LNCAP (cell line): Measurements from ENCODE around the gene NACAD.

Experiments
- TF ChIP-seq, protein P1 (sequence below): fragments of 450-650 bp; IDR thresholded peaks from 2 replicates; pipeline ENCODE4 v1.5.1; 2017; ENCODE audit warnings: mild to moderate bottlenecking

The NACAD gene

DNA sequence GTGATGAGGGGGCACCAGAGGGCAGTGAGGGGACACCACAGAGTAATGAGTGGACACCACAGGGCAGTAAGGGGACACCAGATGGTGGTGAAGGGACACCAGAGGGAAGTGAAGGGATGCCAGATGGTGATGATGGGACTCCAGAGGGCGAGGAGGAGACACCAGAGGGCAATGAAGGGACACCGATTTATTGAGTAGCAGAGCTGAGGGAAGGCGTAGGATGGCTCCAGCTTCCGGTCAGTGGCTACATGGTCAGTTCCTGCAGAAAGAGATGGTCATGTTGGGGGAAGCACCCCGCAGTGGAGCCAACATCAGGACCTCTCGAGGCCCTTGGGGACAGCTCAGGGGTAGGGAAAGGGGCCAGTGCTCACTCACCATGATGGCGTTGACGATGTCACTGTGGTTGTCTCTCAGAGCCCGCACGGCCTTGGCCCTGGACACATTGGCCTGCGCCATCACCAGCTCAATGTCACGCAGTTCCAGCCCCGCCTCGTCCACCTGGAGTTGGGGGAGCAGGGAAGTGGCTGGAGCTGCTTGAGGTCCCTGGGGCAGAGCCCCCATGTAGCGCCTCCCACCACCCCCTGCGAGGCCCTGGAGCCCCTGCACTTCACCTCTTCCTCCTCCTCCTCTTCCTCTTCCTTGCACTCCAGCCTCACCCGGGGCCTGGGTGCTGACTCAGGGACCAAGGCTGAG is 8.4 kb downstream of the NACAD start:
- TF ChIP-seq, protein P1, sequence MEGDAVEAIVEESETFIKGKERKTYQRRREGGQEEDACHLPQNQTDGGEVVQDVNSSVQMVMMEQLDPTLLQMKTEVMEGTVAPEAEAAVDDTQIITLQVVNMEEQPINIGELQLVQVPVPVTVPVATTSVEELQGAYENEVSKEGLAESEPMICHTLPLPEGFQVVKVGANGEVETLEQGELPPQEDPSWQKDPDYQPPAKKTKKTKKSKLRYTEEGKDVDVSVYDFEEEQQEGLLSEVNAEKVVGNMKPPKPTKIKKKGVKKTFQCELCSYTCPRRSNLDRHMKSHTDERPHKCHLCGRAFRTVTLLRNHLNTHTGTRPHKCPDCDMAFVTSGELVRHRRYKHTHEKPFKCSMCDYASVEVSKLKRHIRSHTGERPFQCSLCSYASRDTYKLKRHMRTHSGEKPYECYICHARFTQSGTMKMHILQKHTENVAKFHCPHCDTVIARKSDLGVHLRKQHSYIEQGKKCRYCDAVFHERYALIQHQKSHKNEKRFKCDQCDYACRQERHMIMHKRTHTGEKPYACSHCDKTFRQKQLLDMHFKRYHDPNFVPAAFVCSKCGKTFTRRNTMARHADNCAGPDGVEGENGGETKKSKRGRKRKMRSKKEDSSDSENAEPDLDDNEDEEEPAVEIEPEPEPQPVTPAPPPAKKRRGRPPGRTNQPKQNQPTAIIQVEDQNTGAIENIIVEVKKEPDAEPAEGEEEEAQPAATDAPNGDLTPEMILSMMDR, result no peak

DNA sequence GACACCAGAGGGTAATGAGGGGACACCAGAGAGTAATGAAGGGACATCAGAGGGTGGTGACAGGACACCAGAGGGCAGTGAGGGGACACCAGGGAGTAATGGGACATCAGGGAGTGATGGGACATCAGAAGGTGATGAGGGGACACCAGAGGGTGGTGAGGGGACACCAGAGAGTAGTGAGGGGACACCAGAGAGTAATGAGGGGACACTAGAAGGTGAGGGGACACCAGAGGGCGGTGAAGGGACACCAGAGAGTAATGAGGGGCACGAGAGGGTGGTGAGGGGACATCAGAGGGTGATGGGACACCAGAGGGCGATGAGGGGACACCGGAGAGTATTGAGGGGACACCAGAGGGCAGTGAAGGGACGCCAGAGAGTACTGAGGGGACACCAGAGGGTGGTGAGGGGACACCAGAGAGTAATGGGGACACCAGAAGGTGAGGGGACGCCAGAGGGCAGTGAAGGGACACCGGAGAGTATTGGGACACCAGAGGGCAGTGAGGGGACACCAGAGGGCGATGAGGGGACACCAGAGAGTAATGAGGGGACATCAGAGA is 10.6 kb downstream of the NACAD start:
- TF ChIP-seq, protein P1, result no peak

DNA sequence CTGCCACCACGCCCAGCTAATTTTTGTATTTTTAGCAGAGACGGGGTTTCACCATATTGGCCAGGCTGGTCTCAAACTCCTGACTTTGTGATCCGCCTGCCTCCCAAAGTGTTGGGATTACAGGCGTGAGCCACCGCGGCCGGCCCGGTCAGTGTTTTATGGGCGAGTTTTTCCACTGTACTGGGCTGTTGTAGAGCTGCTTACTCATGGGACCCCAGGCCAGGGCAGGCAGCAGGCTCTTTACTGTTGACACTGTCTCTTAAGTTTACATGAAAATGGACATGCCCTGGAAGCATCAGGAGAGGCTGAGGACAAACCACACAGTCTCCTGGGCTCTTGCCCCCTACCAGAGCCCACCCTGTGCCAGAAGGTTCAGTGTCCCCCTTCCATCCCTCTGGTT is 11.2 kb downstream of the NACAD start:
- TF ChIP-seq, protein P1, result no peak

DNA sequence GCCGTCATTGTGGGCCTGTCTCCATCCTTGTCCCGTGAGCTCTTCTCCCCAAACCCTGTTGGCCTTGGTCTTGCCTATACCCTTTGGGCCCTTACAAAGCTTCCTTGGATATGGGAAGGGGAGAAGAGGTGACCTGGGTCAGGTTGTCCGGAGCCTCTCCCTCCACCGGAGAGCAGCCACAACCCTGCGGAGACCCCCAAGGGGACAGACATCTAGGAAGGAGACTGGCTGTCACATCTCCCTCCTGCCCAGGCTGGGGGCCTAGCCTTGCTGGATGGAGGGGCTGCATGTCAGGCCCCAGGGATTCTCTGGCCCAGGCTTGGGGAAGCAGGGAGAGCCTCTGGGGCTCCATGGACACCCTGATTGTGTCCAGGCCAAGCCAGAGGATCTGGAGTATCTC is 11.8 kb downstream of the NACAD start:
- TF ChIP-seq, protein P1, result no peak

DNA sequence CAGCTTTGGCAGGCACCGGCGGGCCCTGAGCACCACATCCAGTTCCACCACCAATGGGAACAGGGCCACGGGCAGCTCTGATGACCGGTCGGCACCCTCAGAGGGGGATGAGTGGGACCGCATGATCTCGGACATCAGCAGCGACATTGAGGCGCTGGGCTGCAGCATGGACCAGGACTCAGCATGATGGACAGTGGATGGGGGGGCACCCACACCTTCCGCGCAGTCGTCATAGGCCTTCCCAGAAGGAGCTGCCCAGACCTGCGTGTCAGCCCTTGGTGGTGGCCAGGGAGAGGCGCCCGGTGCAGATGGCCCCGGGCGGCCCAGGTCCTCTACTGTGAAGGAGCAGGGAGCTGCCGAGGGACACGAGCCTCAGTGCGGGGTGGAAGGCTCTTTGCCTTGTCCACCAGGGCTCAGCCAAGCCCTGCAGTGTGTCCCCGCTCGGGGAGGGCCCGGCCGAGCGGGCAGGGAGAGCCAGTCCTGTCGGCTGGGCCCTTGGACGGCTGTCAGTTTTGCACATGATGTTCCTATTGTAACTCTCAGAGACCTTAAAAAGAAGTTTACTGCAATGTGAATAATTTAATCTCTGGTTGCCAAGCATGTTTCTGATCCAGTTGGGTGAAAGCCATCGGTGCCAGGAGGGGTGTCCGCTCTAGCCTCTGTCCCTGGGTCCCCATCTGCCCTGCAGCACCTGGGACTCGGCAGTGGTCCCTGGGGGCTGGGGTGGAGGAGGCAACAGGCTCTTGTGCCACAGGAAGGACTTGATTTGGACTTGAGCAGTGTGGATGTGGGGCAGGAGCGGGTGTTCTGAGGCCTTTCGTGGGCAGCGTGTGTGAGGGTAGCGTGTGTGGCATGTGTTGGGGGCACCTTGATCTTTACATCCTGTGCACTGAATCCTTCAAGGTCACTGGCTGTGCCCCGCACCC is 12.6 kb downstream of the NACAD start:
- TF ChIP-seq, protein P1, result no peak

DNA sequence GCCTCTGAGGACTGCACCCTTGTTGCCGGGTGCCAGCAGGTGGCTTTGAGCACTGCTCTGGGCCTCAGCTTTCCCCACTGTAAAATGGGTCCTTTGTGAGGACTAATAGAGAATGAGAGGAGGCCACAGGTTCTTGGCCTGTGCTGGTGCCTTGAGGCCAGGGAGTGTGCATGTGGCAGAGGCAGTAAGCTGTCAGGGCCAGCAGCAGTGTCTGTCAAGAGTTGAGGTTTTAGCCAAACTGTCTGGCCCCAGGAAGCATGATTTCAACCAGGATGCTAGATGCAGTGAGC is 13.5 kb downstream of the NACAD start:
- TF ChIP-seq, protein P1, result no peak

DNA sequence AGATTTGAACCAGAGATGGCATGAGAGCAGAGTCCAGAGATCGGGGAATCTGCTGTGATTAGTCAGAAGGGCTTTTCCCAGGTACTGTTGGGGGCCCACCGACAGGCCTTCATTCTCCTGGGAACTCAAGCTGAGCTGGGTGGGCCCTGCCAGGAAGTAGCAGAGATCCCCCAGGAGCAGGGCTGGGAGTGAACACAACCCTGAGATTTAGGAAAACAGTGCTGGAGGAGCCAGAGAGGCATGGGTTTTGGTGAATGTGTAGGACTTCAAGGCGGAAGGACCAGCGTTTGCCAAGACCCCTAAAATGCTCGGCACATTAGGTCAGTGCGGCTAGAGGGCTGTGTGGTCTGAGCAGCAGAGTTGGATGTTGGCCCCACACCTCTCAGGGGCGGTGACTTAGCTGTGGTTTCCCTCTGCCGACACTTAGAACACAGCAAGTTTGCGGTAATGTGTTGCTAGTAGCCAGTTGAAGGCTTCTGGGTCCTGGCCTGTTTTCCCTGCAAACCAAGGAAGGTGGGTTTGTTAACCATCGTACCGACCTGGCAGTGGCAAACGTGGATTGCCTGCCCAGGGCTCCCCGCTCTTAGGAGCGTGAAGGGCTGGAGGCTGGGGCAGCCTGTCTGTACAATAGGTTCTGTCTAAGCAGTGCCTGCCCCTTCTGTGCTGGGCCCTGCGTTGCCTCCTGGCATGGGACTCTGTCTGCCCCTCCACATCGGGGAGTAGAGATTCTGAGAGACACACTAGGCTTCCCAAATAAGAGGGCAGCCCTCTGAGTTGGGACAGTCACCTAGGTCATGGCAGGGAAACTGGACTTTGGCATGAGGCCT is 14.0 kb downstream of the NACAD start:
- TF ChIP-seq, protein P1, result no peak
